Upper lobe of left lung (tissue), 4 donors: Measurements from ENCODE around the gene PSAP.

Source experiments
- EP300 ChIP-seq, 4 donors: sonication (generic); formaldehyde crosslinking; IDR thresholded peaks; one replicate each; pipeline ENCODE4 v1.5.1; 2017; ENCODE audit warnings: antibody characterized with exemption in 4 of 4, control low read depth in 2 of 4
- POLR2A ChIP-seq, 4 donors: fragments of 450-650 bp; IDR thresholded peaks; one replicate each; pipeline ENCODE4 v1.5.1; 2016 to 2017; ENCODE audit warnings: antibody characterized with exemption in 4 of 4, mild to moderate bottlenecking in 2 of 4
- TF ChIP-seq, protein P1 (sequence below), 6 experiments: fragments of 450-650 bp in 4 of 6; fragments of 200-600 bp in 2 of 6; sonication (generic) in 2 of 6; IDR thresholded peaks; one replicate each; pipeline ENCODE4 v1.5.1; 2016 to 2019; ENCODE audit warnings: antibody characterized with exemption in 6 of 6

GRCh38 chr10:71891437-71891836, 40.4 kb upstream of the PSAP start:
- no peak for TF ChIP-seq EP300 (IDR thresholded peaks at IDR 0.05)
- TF ChIP-seq, protein P1, sequence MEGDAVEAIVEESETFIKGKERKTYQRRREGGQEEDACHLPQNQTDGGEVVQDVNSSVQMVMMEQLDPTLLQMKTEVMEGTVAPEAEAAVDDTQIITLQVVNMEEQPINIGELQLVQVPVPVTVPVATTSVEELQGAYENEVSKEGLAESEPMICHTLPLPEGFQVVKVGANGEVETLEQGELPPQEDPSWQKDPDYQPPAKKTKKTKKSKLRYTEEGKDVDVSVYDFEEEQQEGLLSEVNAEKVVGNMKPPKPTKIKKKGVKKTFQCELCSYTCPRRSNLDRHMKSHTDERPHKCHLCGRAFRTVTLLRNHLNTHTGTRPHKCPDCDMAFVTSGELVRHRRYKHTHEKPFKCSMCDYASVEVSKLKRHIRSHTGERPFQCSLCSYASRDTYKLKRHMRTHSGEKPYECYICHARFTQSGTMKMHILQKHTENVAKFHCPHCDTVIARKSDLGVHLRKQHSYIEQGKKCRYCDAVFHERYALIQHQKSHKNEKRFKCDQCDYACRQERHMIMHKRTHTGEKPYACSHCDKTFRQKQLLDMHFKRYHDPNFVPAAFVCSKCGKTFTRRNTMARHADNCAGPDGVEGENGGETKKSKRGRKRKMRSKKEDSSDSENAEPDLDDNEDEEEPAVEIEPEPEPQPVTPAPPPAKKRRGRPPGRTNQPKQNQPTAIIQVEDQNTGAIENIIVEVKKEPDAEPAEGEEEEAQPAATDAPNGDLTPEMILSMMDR (IDR thresholded peaks at IDR 0.05), result no peak
- TF ChIP-seq POLR2A (IDR thresholded peaks at IDR 0.05), result no peak
